ENCODE data around the gene ALS2CL.

Gene ALS2CL

GRCh38 chr3:46701181-46701939 is 7.9 kb upstream of the ALS2CL start, which contains the start of gene TMIE:
TSS of gene TMIE (plus strand) at chr3:46701392. CDS start at chr3:46701488, 96 bp downstream.
- no peak for DNase-seq

GRCh38 chr3:46700772-46701171 is 7.3 kb upstream of the ALS2CL start:
- peak; percentile 74 for DNase-seq

- no peak for DNase-seq
Measured at GRCh38 chr3:46699676-46700523, 6.4 kb upstream of the ALS2CL start.

GRCh38 chr3:46695962-46696894 is 2.7 kb upstream of the ALS2CL start:
- DNase-seq = no peak

GRCh38 chr3:46695177-46695961 is 1.9 kb upstream of the ALS2CL start:
- no peak for DNase-seq

- no peak for DNase-seq
Measured at GRCh38 chr3:46694520-46694919, 1.0 kb upstream of the ALS2CL start.

GRCh38 chr3:46693892-46694226 is 380 bp upstream of the ALS2CL start:
- DNase-seq = no peak

- DNase-seq = no peak
Measured at GRCh38 chr3:46692566-46692990, 901 bp downstream of the ALS2CL start.

- no peak for DNase-seq
Measured at GRCh38 chr3:46690798-46691197, 2.7 kb downstream of the ALS2CL start.

GRCh38 chr3:46685446-46685845 is 8.0 kb downstream of the ALS2CL start:
- DNase-seq = no peak

GRCh38 chr3:46684891-46685290 is 8.6 kb downstream of the ALS2CL start:
- DNase-seq = no peak

- no peak for DNase-seq
Measured at GRCh38 chr3:46682974-46683373, 10.5 kb downstream of the ALS2CL start.

GRCh38 chr3:46681856-46682540 is 11.5 kb downstream of the ALS2CL start:
- DNase-seq = no peak

GRCh38 chr3:46681387-46681786 is 12.1 kb downstream of the ALS2CL start:
- no peak for DNase-seq

- no peak for DNase-seq
Measured at GRCh38 chr3:46680298-46680826, 13.1 kb downstream of the ALS2CL start.

- DNase-seq = no peak
Measured at GRCh38 chr3:46679681-46680080, 13.8 kb downstream of the ALS2CL start.

- DNase-seq = no peak
Measured at GRCh38 chr3:46678280-46678679, 15.2 kb downstream of the ALS2CL start.

- DNase-seq = no peak
Measured at GRCh38 chr3:46677411-46677726, 16.1 kb downstream of the ALS2CL start.

GRCh38 chr3:46676601-46677410 is 16.7 kb downstream of the ALS2CL start:
- DNase-seq = no peak

GRCh38 chr3:46675843-46676567 is 17.5 kb downstream of the ALS2CL start:
- no peak for DNase-seq
